Measurements from ENCODE around the gene GTPBP2. TPM values are rescaled to one million over a fixed set of nuclear protein-coding genes. Genes with fewer than 3 reads are reported as not detected.
A peak's percentile ranks its signal among the peaks of the same experiment; 100 is the strongest.
"Not testable (repeated sequence)": the region's sequence is repeated elsewhere in the genome, so short reads cannot be mapped to it uniquely, and the experiment has no call there.

Gene GTPBP2
- 71.9 and 83.1 TPM in 2 replicates for total RNA-seq (2014; rRNA removed; shearing (Covaris generic))

DNA sequence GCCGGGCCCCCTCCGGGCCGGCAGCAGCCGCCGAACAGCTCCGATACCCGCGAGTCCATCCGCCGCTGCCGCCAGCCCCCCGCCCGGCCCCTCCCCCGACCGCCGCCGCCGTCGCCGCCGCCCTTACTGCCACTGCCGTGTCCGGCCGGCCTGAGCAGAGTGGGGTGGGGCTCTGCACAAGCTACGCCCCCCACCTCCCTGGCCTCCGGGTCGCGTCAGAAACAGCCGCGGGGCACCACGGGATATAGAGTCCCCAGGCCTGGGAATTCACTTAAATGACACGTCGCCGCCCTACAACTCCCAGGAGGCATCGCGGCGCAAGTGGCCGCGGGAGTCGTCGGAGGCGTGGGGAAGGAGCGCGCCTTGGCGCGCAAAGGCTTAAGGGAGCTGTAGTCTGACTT is at the start of gene GTPBP2:
Gene GTPBP2 (minus strand): TSS at position 161 of the 401 bp plus-strand sequence. CDS start 102 bp downstream, at position 59.
- peak; percentile 98 for DNase-seq (ENCODE audit: low spot score)

- no peak for DNase-seq (ENCODE audit: low spot score)
Measured at GRCh38 chr6:43678341-43678740, 49.3 kb upstream of the GTPBP2 start.

DNA sequence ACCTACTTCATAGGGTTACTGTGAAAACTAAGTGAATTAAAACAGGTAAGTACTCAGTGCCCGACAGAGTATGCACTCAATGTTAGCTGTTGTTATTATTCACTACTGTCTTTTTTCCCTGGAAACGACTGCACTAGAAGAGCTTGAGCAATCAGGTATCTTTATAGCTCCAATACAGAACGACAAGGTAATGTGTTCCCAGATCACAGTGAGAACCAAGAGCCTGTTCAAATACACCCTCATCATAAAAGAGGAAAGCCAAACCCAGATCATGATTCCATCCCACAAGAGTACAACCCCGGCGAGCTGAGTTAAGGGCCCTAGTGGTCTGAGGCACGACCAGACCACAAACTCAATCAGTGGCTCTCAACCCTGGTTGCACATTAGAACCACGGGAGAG is 48.7 kb upstream of the GTPBP2 start:
- DNase-seq (ENCODE audit: low spot score) = no peak

- no peak for DNase-seq (ENCODE audit: low spot score)
Measured at GRCh38 chr6:43676962-43677606, 48.0 kb upstream of the GTPBP2 start.

DNA sequence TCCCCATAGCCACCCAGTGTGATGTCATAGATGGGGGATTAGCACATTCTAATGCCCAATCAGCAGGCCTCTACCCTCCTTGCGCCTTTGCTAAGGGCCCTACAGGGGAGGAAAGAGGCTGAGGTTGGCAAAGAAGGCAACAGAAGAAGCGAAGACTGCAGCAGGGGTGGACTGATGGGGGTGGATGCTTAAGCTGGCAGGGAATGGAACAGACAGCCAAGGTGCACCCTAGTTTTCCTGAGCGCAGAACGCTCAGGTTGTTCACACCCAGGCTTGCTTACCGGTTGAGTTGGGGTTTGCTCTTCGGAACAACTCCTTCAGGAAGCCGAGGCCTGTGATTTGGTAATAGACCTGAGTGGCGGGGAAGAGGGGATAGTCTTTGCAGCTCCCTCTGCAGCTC is 45.9 kb upstream of the GTPBP2 start:
- no peak for DNase-seq (ENCODE audit: low spot score)

GRCh38 chr6:43674291-43674690 is 45.2 kb upstream of the GTPBP2 start:
- no peak for DNase-seq (ENCODE audit: low spot score)

GRCh38 chr6:43673444-43674084 is 44.5 kb upstream of the GTPBP2 start:
- no peak for DNase-seq (ENCODE audit: low spot score)

- DNase-seq (ENCODE audit: low spot score) = no peak
Measured at GRCh38 chr6:43671801-43672690, 43.0 kb upstream of the GTPBP2 start.

- no peak for DNase-seq (ENCODE audit: low spot score)
Measured at GRCh38 chr6:43671011-43671800, 42.1 kb upstream of the GTPBP2 start.

- no peak for DNase-seq (ENCODE audit: low spot score)
Measured at GRCh38 chr6:43670623-43670986, 41.5 kb upstream of the GTPBP2 start.

- DNase-seq (ENCODE audit: low spot score) = peak; percentile 27
Measured at GRCh38 chr6:43669922-43670622, 41.0 kb upstream of the GTPBP2 start.

GRCh38 chr6:43669050-43669921 is 40.2 kb upstream of the GTPBP2 start:
- no peak for DNase-seq (ENCODE audit: low spot score)

GRCh38 chr6:43668151-43669028 is 39.3 kb upstream of the GTPBP2 start:
- peak; percentile 74 for DNase-seq (ENCODE audit: low spot score)

DNA sequence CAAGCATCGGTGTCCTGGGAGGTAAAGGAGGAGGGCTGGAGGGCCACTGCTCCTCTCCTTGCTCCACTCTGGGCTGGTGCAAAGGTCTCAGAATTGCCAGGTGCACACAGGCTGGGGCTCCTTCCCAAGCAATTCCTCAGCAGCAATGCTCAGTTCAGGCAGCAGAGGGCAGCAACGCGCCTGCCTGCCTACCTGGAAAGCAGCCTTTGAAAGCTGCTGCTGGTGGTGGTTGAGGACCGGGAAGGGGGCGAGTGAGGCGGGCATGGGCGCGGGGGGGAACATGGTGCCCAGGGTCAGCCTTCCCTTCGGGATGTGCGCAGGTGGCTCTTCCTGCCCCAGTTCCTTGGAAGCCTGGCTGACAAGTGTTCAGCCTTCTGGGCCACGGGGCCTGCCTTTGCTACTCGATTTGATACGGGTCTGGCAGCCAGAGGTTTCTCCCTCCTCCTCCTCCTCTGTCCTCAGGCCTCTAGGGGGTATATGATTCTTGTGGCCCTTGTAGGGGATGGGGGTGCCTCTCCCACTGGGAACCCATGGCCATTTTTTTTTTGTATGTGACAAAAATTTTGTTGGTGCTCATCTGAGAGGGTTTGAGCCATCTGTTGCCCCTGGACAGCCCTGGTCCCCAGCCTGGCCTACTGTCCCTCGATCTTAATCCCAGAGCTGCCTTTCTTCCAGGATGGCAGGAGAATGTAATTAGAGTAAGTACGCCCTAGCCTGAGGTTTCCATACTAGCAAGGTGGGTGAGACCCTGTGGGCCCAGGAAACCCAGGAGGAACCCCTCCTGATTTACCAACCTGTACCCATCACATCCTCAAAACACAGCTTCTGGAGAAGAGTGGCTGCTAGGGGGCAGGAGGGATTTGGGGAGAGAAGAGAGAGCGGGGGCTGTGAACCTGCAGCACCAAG is 38.4 kb upstream of the GTPBP2 start:
- peak; percentile 95 for DNase-seq (ENCODE audit: low spot score)

DNA sequence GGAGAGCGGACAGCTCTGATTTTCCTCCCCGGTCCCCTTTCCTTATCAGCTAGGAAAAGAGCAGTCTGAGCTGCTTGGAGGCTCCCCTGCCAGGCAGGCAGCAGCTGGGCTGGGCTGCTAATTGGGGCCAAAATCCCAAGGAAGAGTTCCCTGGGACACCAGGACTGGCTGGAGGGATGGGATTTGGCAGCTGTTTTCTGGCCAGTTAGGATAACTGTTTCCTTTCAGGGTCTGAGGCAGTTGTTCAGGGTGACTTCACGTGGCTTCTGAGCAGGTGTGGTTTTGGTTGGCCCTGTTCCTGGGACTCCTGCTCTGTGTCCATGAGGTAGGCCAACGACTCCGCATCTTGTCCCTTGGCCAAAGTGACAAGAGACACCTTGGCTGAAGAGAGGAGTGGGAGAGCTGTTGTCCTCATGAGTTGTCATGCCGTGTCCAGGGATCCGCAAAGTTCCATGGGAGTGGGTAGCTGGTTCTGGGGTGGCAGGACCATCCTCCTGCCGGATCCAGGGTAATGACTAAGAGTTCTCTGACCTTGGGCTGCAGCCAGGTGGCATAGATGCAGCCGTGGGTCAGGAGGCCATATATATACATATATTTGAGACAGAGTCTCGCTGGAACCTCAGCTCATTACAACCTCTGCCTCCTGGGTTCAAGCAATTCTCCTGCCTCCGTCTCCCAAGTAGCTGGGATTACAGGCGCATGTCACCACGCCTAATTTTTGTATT is 37.3 kb upstream of the GTPBP2 start:
- no peak for DNase-seq (ENCODE audit: low spot score)

DNA sequence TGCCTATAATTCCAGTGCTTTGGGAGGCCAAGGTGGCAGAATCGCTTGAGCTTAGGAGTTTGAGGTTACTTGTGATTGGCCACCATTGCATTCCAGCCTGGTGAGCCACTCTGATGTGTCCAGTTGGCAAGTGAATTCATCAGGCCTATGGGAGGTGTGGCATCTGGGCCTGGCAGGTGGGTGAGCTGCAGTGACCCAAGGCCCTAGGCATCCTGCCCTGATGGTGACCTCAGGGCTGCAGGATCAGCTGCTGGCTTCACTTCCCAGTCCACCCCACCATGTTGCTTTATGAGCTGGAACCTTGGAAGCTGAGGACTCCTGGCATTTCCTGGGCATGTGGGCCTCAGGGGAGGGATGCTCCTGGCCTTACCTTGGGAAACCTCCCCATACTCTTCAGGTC is 36.3 kb upstream of the GTPBP2 start:
- no peak for DNase-seq (ENCODE audit: low spot score)

GRCh38 chr6:43662948-43663347 is 33.9 kb upstream of the GTPBP2 start:
- not testable (repeated sequence) for DNase-seq (ENCODE audit: low spot score)

Data from HT-29 (cell line).